OCI-LY1 (cell line): ENCODE data around the gene KCTD5.

Experiments used
- H2AFZ ChIP-seq: fragments of 200-600 bp; sonication (generic), shearing (Covaris generic); 2 replicates; pipeline ENCODE4 v1.6.0; 2014; ENCODE audit warnings: antibody characterized with exemption, mild to moderate bottlenecking, low read length
- H3F3A ChIP-seq: fragments of 200-600 bp; sonication (generic), shearing (Covaris generic); 2 replicates; pipeline ENCODE4 v1.6.0; 2014; ENCODE audit warnings: mild to moderate bottlenecking, antibody characterized with exemption, low read length, moderate library complexity; ENCODE audit not compliant: insufficient read depth
- H3K27ac ChIP-seq: fragments of 200-600 bp; sonication (generic); 2 replicates; pipeline ENCODE4 v1.5.1; 2014; ENCODE audit warnings: low read length, mixed run types, mild to moderate bottlenecking, low read depth; ENCODE audit not compliant: poor library complexity, severe bottlenecking
- H3K27me3 ChIP-seq: fragments of 200-600 bp; sonication (generic); 2 replicates; pipeline ENCODE4 v1.6.0; 2014; ENCODE audit warnings: antibody characterized with exemption, mild to moderate bottlenecking, low read length, moderate library complexity; ENCODE audit not compliant: insufficient read depth
- H3K36me3 ChIP-seq: fragments of 200-600 bp; sonication (generic); 2 replicates; pipeline ENCODE4 v1.6.1; 2014; ENCODE audit warnings: mild to moderate bottlenecking, antibody characterized with exemption, low read length, moderate library complexity, mixed read lengths; ENCODE audit not compliant: insufficient read depth
- H3K4me1 ChIP-seq: fragments of 200-600 bp; sonication (generic); 2 replicates; pipeline ENCODE4 v1.5.1; 2014; ENCODE audit warnings: mild to moderate bottlenecking, low read length, moderate library complexity; ENCODE audit not compliant: insufficient read depth, severe bottlenecking
- H3K4me2 ChIP-seq: fragments of 200-600 bp; sonication (generic), shearing (Covaris generic); 2 replicates; pipeline ENCODE4 v1.6.1; 2014; ENCODE audit warnings: low read length
- H3K4me3 ChIP-seq: fragments of 200-600 bp; sonication (generic); 2 replicates; pipeline ENCODE4 v1.5.1; 2014; ENCODE audit warnings: low read length, low read depth, mild to moderate bottlenecking, mixed read lengths; ENCODE audit not compliant: poor library complexity, severe bottlenecking
- H3K79me2 ChIP-seq: fragments of 200-600 bp; shearing (Covaris generic); 2 replicates; pipeline ENCODE4 v1.6.1; 2016; ENCODE audit warnings: mixed run types, low read length, mixed read lengths; ENCODE audit not compliant: insufficient read depth
- H3K9ac ChIP-seq: fragments of 200-600 bp; sonication (generic), shearing (Covaris generic); 2 replicates; pipeline ENCODE4 v1.6.1; 2014; ENCODE audit warnings: mild to moderate bottlenecking, low read length, mixed read lengths
- H3K9me2 ChIP-seq: fragments of 200-600 bp; sonication (generic), shearing (Covaris generic); 2 replicates; pipeline ENCODE4 v1.6.1; 2014; ENCODE audit warnings: low read depth, mild to moderate bottlenecking, low read length, mixed read lengths
- H3K9me3 ChIP-seq: fragments of 200-600 bp; shearing (Covaris generic); 2 replicates; pipeline ENCODE4 v1.6.1; 2014; ENCODE audit warnings: low read length, mixed read lengths
- H4K20me1 ChIP-seq: fragments of 200-600 bp; sonication (generic), shearing (Covaris generic); 2 replicates; pipeline ENCODE4 v1.6.0; 2016; ENCODE audit warnings: mild to moderate bottlenecking, low read length; ENCODE audit not compliant: insufficient read depth
- EZH2 ChIP-seq: fragments of 200-600 bp; sonication (generic), shearing (Covaris generic); IDR thresholded peaks from 2 replicates; pipeline ENCODE4 v1.8.0; 2017; ENCODE audit warnings: borderline replicate concordance, mixed run types, mild to moderate bottlenecking, antibody characterized with exemption, low read length, moderate library complexity, mixed read lengths
- TF ChIP-seq, protein P1 (sequence below): fragments of 200-600 bp; sonication (generic), shearing (Covaris generic); IDR thresholded peaks from 2 replicates; pipeline ENCODE4 v1.5.1; 2017; ENCODE audit warnings: mild to moderate bottlenecking, antibody characterized with exemption, low read length, moderate library complexity, mixed read lengths

KCTD5 gene

DNA sequence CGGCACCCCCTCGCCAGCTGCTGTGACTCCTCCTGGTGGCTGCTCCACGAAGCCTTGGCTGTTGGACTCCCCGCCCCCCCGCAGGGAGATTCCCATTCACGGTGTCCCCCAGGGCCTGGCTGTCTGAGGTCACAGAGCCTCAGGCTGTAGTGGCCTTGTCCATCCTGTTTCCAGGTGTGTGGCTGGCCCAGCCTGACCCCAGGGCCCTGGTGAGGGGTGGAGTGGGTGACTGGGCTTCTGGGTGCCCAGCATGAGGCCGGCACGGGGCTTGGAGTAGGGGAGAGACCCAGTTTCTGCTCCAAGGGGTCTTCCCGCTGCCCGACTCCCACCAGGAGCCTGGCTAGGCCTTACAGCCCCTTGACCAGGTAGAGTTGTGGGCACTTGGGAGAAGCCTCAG, 27.3 kb downstream of the KCTD5 start:
- Histone ChIP-seq H3K27me3 (0 out of 2 replicates have a peak, but pooled peaks cover 9% of the 10 kb centered on the region), H3K4me1 (no peaks in the 10 kb centered on the region), H3K27ac (no peak overlapping the region), H3F3A (no peaks in the 10 kb centered on the region), H3K36me3 (peaks cover 10% of the 10 kb centered on the region; the same call in 1 of the 2 replicates), H3K9ac (no peak overlapping the region), H4K20me1 (no peaks in the 10 kb centered on the region), H3K9me2 (no peaks in the 10 kb centered on the region), H3K9me3 (no peaks in the 10 kb centered on the region), H3K79me2 (no peaks in the 10 kb centered on the region), H3K4me3 (no peak overlapping the region), H2AFZ (no peak overlapping the region), H3K4me2 (no peak overlapping the region)
- TF ChIP-seq EZH2: no peak
- TF ChIP-seq, protein P1, sequence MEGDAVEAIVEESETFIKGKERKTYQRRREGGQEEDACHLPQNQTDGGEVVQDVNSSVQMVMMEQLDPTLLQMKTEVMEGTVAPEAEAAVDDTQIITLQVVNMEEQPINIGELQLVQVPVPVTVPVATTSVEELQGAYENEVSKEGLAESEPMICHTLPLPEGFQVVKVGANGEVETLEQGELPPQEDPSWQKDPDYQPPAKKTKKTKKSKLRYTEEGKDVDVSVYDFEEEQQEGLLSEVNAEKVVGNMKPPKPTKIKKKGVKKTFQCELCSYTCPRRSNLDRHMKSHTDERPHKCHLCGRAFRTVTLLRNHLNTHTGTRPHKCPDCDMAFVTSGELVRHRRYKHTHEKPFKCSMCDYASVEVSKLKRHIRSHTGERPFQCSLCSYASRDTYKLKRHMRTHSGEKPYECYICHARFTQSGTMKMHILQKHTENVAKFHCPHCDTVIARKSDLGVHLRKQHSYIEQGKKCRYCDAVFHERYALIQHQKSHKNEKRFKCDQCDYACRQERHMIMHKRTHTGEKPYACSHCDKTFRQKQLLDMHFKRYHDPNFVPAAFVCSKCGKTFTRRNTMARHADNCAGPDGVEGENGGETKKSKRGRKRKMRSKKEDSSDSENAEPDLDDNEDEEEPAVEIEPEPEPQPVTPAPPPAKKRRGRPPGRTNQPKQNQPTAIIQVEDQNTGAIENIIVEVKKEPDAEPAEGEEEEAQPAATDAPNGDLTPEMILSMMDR: no peak

DNA sequence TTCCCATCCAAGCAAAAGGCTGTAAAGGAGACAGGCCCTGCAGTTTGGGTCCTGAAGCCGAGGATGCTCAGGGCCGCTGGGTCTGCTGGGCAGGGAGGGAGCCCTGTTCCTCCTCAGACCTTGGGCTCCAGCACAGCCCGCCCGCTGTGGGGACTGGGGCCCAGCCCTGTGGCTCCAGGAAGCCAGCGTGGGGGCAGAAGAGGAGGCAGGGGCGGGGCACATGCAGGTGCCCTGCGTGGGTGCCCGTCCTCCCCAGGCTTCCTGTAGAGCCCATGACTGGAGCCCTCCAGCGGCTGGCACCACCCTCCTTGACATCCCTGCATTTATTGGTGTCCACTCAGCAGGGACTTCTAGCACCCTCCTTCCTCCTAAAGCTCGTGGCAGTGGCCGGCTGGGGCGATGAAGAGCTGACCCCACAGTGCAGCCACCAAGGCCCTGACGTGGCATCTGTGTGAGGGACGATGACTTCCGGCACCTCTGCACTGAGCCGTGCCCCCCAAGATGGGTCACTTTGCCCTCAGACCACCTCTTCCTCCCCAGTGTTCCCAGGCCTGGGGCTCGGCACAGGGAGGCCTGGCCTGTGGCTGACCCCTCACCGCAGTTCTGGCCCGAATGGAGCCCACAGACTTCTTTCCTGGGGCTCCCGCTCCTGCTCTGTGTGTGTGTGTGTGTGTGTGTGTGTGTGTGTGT, 27.8 kb downstream of the KCTD5 start:
- Histone ChIP-seq H3K4me3 (no peak overlapping the region), H3K9me2 (no peaks in the 10 kb centered on the region), H3K27ac (no peak overlapping the region), H3K27me3 (0 out of 2 replicates have a peak, but pooled peaks cover 9% of the 10 kb centered on the region), H4K20me1 (no peaks in the 10 kb centered on the region), H2AFZ (no peak overlapping the region), H3K36me3 (peaks cover 10% of the 10 kb centered on the region; the same call in 1 of the 2 replicates), H3K9me3 (no peaks in the 10 kb centered on the region), H3F3A (no peaks in the 10 kb centered on the region), H3K79me2 (no peaks in the 10 kb centered on the region), H3K4me2 (no peak overlapping the region), H3K4me1 (no peaks in the 10 kb centered on the region), H3K9ac (no peak overlapping the region)
- TF ChIP-seq EZH2: no peak
- TF ChIP-seq, protein P1: no peak

DNA sequence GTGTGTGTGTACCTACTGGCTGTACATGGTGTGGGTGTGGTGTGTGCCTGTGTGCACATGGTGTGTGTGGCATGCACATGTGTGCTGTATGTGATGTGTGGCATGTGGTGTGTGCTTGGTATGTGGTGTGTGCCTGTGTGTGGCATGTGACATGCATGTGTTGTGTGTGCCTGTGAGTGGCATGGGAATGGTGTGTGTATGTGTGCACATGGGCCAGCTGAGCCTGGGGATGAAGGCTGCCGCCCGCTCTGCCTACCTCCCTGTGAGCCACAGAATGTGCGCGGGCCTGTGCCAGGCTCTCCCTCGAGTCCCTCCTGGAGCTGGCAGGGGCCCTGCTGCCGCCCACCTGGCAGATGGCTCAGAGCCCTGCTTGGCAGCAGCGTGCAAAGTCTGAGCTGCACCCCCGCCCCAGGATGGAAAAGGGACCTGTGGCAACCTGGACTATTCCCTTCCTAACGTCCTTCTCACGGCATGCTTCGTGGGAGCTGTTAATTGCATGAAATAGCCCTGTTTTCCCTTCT, 28.4 kb downstream of the KCTD5 start:
- Histone ChIP-seq H3F3A (no peaks in the 10 kb centered on the region), H3K4me1 (no peaks in the 10 kb centered on the region), H3K27me3 (0 out of 2 replicates have a peak, but pooled peaks cover 9% of the 10 kb centered on the region), H3K4me2 (no peak overlapping the region), H3K27ac (no peak overlapping the region), H3K9ac (no peak overlapping the region), H3K79me2 (no peaks in the 10 kb centered on the region), H3K9me2 (no peaks in the 10 kb centered on the region), H3K4me3 (no peak overlapping the region), H3K9me3 (no peaks in the 10 kb centered on the region), H3K36me3 (peaks cover 10% of the 10 kb centered on the region; the same call in 1 of the 2 replicates), H2AFZ (no peak overlapping the region), H4K20me1 (no peaks in the 10 kb centered on the region)
- no peak for TF ChIP-seq EZH2
- TF ChIP-seq, protein P1: no peak
